HG03558 (cell line): ENCODE data around the gene NUPR1.
"Not testable (repeated sequence)": the region's sequence is repeated elsewhere in the genome, so short reads cannot be mapped to it uniquely, and the experiment has no call there.

Source experiments
- ATAC-seq: cut with Tn5 transposase; IDR thresholded peaks from one replicate; pipeline ENCODE4 v1.9.1; 2021; ENCODE audit warnings: moderate number of reproducible peaks; ENCODE audit not compliant: unreplicated experiment; ENCODE audit errors: extremely low read depth

NUPR1 gene

GRCh38 chr16:28528463-28528867 is 10.3 kb downstream of the NUPR1 start:
- no peak for ATAC-seq

- ATAC-seq: no peak
Measured at GRCh38 chr16:28527985-28528384, 10.8 kb downstream of the NUPR1 start.

GRCh38 chr16:28527100-28527785 is 11.5 kb downstream of the NUPR1 start:
- ATAC-seq: not testable (repeated sequence)

- ATAC-seq: no peak
Measured at GRCh38 chr16:28526201-28527099, 12.3 kb downstream of the NUPR1 start.

- ATAC-seq: no peak
Measured at GRCh38 chr16:28524681-28525171, 14.0 kb downstream of the NUPR1 start.

GRCh38 chr16:28522792-28523191 is 16.0 kb downstream of the NUPR1 start:
- ATAC-seq: no peak

- no peak for ATAC-seq
Measured at GRCh38 chr16:28521436-28521835, 17.3 kb downstream of the NUPR1 start.

- no peak for ATAC-seq
Measured at GRCh38 chr16:28520672-28521071, 18.1 kb downstream of the NUPR1 start.

GRCh38 chr16:28514246-28514645 is 24.5 kb downstream of the NUPR1 start:
- ATAC-seq: no peak

GRCh38 chr16:28513484-28514181 is 25.1 kb downstream of the NUPR1 start:
- ATAC-seq: no peak

GRCh38 chr16:28511801-28512789 is 26.7 kb downstream of the NUPR1 start:
- no peak for ATAC-seq

- ATAC-seq: no peak
Measured at GRCh38 chr16:28511031-28511430, 27.7 kb downstream of the NUPR1 start.

GRCh38 chr16:28505489-28506137 is 33.2 kb downstream of the NUPR1 start:
- no peak for ATAC-seq

- no peak for ATAC-seq
Measured at GRCh38 chr16:28504707-28505404, 33.9 kb downstream of the NUPR1 start.

GRCh38 chr16:28503470-28504259 is 35.1 kb downstream of the NUPR1 start:
- no peak for ATAC-seq

- no peak for ATAC-seq
Measured at GRCh38 chr16:28502290-28502689, 36.5 kb downstream of the NUPR1 start.
